ENCODE measurements around the gene COL20A1.

DNA sequence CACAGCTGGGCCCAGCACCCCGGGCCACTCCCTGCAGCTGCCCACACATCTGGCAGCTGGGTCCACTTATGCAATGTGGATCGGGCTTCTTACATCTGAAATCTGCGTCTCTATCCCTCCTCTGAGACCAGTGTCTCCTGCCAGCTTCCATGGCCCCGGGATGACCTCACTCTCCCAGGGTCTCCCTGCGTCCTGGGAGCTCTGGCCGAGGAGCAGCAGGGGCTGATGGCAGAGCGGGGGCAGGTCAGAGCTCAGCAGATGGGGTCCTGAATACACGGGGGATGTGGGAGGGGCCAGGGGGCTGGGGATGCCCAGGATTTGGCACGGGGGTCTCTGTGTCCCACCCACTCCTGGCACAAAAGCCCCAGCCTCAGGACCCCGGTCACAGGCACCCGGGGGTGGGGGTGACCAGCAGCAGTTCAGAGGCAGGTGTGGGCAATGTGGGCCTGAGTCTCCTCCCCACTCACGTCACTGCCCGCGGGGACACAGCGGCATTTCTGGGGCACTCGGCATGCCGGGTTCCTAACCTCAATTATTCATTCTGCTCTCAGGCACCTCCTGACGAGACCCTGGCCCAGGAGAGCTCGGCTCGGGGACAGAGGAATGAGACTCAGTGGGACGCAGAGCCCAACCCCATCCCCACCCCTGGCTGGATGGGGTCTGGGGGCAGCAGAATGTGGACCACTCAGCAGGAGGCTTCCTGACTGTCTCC lies 51.8 kb downstream of the COL20A1 start:
- TF ChIP-seq, protein P1, sequence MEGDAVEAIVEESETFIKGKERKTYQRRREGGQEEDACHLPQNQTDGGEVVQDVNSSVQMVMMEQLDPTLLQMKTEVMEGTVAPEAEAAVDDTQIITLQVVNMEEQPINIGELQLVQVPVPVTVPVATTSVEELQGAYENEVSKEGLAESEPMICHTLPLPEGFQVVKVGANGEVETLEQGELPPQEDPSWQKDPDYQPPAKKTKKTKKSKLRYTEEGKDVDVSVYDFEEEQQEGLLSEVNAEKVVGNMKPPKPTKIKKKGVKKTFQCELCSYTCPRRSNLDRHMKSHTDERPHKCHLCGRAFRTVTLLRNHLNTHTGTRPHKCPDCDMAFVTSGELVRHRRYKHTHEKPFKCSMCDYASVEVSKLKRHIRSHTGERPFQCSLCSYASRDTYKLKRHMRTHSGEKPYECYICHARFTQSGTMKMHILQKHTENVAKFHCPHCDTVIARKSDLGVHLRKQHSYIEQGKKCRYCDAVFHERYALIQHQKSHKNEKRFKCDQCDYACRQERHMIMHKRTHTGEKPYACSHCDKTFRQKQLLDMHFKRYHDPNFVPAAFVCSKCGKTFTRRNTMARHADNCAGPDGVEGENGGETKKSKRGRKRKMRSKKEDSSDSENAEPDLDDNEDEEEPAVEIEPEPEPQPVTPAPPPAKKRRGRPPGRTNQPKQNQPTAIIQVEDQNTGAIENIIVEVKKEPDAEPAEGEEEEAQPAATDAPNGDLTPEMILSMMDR (IDR thresholded peaks at IDR 0.05; ENCODE audit: low read depth, low read length) = no peak
- TF ChIP-seq POLR2A (IDR thresholded peaks at IDR 0.05; ENCODE audit: extremely low read depth, insufficient read length) (no peak), MYC (IDR thresholded peaks at IDR 0.05; ENCODE audit: low read depth, low read length) (no peak)

All from NB4 (cell line).